ENCODE measurements around the gene SIGLEC12.

- TF ChIP-seq POLR2A (IDR thresholded peaks at IDR 0.05) (no peak), CTCF (IDR thresholded peaks at IDR 0.05) (no peak)
Measured at GRCh38 chr19:51548891-51549305, 47.3 kb upstream of the SIGLEC12 start.
